GM21619 (cell line): ENCODE data around the gene C19orf38.

ENCODE experiments used
- ATAC-seq: cut with Tn5 transposase; IDR thresholded peaks from one replicate; pipeline ENCODE4 v1.9.1; 2021; ENCODE audit not compliant: unreplicated experiment

Gene C19orf38, protein sequence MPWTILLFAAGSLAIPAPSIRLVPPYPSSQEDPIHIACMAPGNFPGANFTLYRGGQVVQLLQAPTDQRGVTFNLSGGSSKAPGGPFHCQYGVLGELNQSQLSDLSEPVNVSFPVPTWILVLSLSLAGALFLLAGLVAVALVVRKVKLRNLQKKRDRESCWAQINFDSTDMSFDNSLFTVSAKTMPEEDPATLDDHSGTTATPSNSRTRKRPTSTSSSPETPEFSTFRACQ

GRCh38 chr19:10848230-10848856 lies at the start of gene C19orf38:
TSS of gene C19orf38 (plus strand) at chr19:10848415. CDS start at chr19:10848509, 94 bp downstream.
- no peak for ATAC-seq

GRCh38 chr19:10800488-10800887 lies 47.7 kb upstream of the C19orf38 start:
- ATAC-seq = no peak

DNA sequence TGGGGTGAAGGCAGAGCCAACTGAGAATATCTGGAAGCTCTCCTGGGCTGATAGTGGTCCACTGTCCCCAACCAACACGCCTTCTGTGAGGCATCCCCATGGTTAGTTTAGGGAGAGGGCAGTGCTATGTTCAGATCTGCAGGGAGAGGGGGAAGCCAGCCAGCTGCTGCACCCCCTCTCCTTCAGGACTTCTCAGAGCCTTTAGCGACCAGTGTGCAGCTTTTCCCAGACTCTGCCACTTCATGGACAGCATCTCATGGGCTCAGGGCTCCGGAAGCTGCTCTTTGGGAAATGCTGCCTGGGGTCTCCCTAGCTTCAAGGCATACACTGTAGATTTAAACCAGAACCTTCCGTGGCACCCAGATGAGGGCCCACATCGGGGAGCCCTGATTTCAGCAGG lies 45.7 kb upstream of the C19orf38 start:
- ATAC-seq = no peak

- no peak for ATAC-seq
Observed at GRCh38 chr19:10803252-10803651, 45.0 kb upstream of the C19orf38 start.

GRCh38 chr19:10805065-10805757 lies 43.0 kb upstream of the C19orf38 start:
- ATAC-seq = no peak

DNA sequence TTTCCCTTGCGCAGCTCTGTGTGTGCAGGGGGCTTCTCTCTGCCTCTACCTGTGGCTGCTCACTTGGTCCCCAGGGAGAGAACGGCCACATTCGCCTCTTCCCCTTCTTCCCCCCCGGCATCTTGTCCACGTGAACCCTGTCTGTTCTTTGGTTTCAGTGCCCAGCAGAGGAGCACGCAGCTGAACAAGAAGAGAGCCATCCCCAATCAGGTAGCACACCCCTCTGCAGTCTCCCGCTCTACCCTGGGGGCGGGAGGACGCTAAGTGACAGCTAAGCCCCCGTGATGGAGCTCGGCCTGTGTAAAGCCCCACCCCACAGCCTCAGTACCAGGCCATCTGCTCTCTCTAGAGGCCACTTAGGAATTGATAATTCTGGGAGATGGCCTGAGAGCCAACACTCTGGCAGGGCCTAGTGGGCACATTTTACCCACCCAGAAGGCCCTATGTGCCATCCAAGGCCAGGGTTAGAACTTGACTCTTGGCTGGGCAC lies 42.4 kb upstream of the C19orf38 start:
- ATAC-seq = no peak

DNA sequence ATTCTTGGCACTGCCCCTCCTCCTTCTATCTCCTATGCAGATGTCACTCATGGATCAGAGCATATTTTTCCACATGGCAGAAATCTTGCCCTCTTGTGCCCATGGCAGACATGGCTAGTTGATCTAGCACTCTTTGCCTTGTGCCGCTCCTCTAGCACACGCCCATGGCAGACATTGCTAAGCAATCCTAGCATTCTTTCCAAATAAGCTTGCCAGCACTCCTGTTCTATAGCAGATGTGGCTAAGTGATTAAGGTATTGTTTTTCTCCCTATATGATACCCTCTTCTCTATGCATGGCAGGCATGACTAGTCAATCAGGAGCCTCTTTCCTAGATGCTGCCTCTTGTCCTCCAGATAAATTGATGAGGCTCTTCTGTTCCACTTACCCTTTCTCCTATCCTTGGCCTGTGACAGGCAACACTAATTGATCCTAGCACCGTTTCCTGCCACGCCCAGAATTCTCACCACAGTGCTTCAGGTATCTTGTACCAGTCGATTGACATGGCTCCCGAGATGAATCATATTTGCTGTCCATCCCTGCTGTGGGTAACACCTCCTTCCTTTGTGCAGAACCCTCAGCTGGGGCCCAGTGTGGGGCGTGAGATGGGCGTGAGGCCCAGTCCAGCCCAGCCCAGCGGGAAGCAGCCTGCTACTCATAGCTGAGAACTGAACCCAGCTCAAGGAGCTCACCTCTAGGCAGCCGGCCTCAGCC lies 39.1 kb upstream of the C19orf38 start:
- no peak for ATAC-seq

DNA sequence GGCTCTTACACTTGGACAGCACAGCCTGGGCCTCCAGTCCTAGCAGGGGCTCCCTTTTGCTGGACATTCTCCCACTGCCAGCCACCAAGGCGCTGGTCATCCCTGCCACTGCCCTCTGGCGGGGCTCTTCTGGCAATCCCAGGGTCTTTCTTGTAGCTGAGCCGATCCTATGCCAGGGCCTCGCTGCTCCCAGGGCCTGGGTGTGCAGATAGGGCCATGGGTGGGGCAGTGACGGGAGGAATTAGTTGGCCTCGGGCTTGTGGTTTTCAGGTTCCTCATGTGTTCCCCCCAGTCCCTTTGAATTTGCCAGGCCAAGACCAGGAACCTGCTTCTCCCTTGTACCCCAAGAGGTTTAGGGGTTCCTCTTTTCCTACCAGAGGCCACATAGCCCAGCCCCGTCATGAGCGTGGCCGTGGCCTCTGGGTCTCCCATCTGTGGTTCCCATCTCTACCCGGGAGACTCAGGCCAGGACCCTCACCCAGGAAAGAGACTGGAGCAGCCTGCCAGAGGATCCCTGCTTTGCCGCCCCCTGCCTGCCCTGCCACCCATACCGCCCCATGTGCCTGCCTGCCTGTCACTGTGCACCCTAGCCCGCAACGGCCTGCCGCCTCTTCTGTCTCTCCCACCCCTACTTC lies 38.4 kb upstream of the C19orf38 start:
- no peak for ATAC-seq

GRCh38 chr19:10811391-10812111 lies 36.7 kb upstream of the C19orf38 start:
- no peak for ATAC-seq

DNA sequence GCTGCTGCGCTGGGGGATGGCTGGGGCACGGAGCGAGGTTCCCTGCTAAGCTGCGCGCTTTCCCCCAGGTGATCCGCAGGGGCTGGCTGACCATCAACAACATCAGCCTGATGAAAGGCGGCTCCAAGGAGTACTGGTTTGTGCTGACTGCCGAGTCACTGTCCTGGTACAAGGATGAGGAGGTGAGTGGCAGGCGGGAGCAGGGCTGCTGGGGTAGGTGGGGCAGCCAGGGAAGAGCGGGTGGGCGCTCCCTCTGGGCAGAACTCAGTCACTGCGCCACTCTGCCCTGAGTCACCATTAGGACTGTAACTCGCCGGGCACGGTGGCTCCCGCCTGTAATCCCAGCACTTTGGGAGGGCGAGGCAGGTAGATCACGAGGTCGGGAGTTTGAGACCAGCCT lies 36.0 kb upstream of the C19orf38 start:
- no peak for ATAC-seq

GRCh38 chr19:10812902-10813404 lies 35.3 kb upstream of the C19orf38 start:
- ATAC-seq = no peak

GRCh38 chr19:10815007-10815536 lies 33.1 kb upstream of the C19orf38 start:
- no peak for ATAC-seq

GRCh38 chr19:10815969-10816644 lies 32.1 kb upstream of the C19orf38 start:
- ATAC-seq = no peak

DNA sequence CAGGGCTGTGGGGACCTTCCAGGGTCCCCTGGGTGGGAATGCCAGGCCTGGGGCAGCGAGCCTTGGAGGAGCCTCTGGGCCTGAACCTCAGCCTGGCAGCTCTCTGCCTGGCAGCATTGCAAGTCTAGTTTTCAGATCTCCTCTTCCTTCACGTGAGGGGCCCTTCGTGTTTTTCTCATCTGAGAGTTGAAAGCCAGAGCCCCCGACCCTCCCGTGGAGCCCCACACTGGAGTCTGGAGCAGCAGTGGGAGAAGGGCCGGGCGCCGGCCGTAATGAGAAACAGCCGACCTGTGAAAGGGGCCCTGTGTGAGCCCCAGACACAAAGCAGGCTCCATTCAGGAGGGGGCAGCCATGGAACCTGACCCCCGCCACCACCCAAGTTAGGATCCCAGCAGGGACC lies 31.5 kb upstream of the C19orf38 start:
- ATAC-seq = no peak

- ATAC-seq = no peak
Observed at GRCh38 chr19:10817291-10818038, 30.8 kb upstream of the C19orf38 start.

GRCh38 chr19:10818301-10819123 lies 29.7 kb upstream of the C19orf38 start:
- no peak for ATAC-seq

GRCh38 chr19:10819124-10820060 lies 28.8 kb upstream of the C19orf38 start:
- no peak for ATAC-seq
